ENCODE results near the gene NOXRED1.

DNA sequence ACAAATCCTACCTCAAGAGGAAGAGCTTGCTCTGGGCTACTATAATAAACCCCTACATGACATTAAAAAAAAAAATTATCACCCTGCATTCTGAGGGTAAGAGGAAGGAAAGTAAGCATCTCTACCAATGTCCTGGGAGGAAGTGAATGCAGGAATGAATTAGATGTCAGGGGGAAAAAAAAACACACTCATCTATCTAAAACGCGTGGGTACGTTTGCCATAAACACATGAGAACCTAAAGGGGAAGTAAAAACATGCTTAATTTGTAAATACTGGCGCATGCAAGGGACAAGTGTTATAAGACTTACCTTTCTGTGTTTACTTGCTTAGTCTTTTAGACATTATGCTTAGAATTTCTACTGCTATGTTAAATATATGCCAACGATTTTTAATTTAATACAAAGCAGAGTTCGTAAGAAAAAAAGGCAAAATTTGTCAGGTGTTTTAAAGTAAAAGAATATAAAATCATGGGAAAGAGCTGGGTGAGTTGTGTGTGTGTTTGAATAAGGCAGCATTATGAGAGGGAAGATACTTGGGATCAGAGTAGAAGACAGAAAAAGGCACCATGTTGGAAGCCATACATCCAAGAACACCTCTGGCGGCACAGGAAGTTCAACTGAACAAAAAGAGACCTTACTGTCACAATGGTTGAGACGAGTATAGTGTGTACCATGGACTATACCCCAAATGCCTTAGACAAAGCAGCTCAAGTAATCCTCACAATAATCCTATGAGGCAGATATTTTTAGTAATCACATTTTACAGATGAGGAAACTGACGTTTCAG lies 48.0 kb downstream of the NOXRED1 start:
- TF ChIP-seq POLR2A (IDR thresholded peaks at IDR 0.05) (no peak), POLR2AphosphoS5 (IDR thresholded peaks at IDR 0.05) (no peak)
- TF ChIP-seq, protein P1, sequence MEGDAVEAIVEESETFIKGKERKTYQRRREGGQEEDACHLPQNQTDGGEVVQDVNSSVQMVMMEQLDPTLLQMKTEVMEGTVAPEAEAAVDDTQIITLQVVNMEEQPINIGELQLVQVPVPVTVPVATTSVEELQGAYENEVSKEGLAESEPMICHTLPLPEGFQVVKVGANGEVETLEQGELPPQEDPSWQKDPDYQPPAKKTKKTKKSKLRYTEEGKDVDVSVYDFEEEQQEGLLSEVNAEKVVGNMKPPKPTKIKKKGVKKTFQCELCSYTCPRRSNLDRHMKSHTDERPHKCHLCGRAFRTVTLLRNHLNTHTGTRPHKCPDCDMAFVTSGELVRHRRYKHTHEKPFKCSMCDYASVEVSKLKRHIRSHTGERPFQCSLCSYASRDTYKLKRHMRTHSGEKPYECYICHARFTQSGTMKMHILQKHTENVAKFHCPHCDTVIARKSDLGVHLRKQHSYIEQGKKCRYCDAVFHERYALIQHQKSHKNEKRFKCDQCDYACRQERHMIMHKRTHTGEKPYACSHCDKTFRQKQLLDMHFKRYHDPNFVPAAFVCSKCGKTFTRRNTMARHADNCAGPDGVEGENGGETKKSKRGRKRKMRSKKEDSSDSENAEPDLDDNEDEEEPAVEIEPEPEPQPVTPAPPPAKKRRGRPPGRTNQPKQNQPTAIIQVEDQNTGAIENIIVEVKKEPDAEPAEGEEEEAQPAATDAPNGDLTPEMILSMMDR (IDR thresholded peaks at IDR 0.05) = no peak

Measured in suprapubic skin (tissue), 4 donors.